GM12874 (cell line): ENCODE results near the gene PPP3R2.

ENCODE experiments used
- CTCF ChIP-seq: IDR thresholded peaks from 2 replicates; pipeline ENCODE4 v1.5.1; 2011; ENCODE audit warnings: low read depth, mild to moderate bottlenecking, control low read depth, low read length, moderate library complexity; ENCODE audit not compliant: insufficient read depth

PPP3R2 gene

GRCh38 chr9:101571114-101571513, 23.7 kb downstream of the PPP3R2 start:
- no peak for TF ChIP-seq CTCF

DNA sequence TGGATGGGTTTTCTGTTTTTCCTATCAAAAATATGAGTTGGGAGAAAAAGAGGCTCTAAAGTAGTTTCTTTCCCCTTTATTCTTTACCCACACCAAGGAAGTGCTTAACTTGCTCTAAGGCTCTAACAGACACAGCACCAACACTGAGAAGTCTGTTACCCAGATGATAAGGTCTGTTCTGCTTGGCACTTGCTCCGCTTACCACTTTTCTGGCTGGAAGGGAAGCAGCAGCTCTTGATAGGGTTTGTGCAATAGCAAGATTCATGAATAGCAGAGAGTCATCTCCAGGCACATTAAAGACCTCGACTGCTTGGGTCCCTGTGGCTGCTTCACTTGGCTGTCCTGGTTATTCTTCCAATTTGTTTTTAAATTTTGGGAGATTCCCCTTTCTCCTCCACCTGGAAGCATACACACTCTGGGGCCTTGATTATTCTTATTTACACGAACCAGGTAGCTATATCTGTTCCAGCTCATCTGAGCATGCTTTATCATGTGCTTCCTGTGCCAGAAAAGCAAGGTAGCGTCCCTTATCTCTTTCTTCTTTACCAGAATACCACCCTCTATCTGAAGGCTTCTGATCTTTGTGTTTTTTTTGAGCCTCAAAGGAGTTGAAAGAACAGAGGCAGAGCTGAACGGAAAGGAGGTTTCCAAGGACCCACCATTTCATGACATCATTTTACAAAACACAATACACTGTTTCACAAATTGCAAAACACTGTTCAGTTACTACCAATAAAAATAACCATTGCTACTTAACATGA, 24.8 kb downstream of the PPP3R2 start:
- TF ChIP-seq CTCF = no peak

- TF ChIP-seq CTCF = no peak
Measured at GRCh38 chr9:101567725-101568350, 26.9 kb downstream of the PPP3R2 start.

DNA sequence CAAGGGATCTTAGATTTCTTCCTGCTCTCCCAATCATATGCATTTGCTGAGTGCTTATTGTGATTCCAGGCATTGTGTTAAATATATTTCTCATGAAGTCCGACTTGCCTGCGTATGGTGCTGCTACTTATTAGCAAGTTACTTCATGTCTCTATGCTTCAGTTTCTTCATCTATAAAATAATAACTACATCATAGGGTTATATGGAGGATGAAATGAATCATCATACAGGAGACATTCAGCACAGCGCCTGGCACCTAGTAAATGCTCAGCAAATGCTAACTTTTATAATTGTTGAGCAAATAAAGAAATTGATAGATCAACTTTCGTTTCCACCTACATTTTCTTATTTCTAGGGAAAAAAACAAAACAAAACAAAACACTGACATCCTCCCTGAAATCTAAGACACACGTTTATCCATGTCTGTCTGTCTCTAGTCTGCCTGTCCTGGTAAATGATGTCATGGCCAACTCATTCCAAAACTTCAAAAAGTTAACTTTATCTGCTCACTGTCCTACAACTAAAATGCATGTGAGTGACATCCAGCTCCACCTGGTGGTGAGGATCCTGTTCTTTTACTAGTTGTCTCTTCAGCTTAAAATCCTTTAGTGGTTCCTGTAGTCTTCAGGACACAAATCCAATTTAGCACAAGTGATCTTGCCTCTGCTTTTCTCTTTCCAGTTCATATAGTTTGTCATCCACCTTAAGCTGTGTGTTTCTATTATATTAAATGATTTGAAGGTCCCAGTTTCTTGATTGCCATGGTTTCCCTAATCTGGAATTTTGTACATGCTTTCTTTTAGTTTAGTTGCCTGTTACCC, 27.7 kb downstream of the PPP3R2 start:
- TF ChIP-seq CTCF = peak; percentile 46; the same call in 1 of the 2 replicates

GRCh38 chr9:101564252-101564651, 30.5 kb downstream of the PPP3R2 start:
- no peak for TF ChIP-seq CTCF

- no peak for TF ChIP-seq CTCF
Measured at GRCh38 chr9:101562966-101563365, 31.8 kb downstream of the PPP3R2 start.

DNA sequence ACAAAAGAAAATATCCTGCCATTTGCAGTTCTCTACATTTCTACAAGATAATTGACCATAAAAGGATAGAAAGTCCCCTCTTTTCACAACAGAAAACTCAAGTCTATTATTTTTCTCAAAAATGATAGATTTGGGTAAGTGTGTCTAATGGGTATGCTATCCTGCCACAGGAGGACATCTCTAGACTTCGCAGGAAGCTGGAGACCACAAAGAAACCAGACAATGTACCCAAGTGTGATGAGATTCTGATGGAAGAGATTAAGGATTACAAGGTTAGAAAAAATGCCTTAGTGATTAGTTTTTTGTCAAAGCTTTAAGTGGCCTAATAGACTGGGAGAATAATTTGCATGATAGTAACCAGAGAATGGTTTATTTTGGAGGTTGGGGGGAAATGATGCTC, 33.0 kb downstream of the PPP3R2 start:
- no peak for TF ChIP-seq CTCF
